Esophagus muscularis mucosa (tissue), 4 donors: ENCODE results near the gene SKA2. TPM values are rescaled to one million over a fixed set of nuclear protein-coding genes. Genes with fewer than 3 reads are reported as not detected.
"Not testable (repeated sequence)": the region's sequence is repeated elsewhere in the genome, so short reads cannot be mapped to it uniquely, and the experiment has no call there.

Experiments
- DNase-seq: peaks from one replicate; pipeline ENCODE4 v3.0.0-alpha.2; 2017; ENCODE audit errors: extremely low spot score
- H3K27ac ChIP-seq, 4 donors: fragments of 200-600 bp; sonication (generic); replicated peaks in 1 of 4; 1 replicate in 3 of 4; 2 replicates in 1 of 4; pipeline ENCODE4 v1.5.1; 2016 to 2019; ENCODE audit warnings: mild to moderate bottlenecking in 1 of 4
- H3K27me3 ChIP-seq, 4 donors: fragments of 200-600 bp; sonication (generic); one replicate each; pipeline versions ENCODE4 v1.5.1 to v1.6.0; 2016 to 2019
- H3K36me3 ChIP-seq, 4 donors: fragments of 200-600 bp; sonication (generic); one replicate each; pipeline ENCODE4 v1.5.1; 2016 to 2019
- H3K4me1 ChIP-seq, 4 donors: fragments of 200-600 bp; sonication (generic); one replicate each; pipeline ENCODE4 v1.5.1; 2016 to 2019
- H3K4me3 ChIP-seq, 4 donors: fragments of 200-600 bp; sonication (generic); 1 replicate in 2 of 4; 2 replicates in 2 of 4; pipeline ENCODE4 v1.5.1; 2016 to 2019; ENCODE audit warnings: mild to moderate bottlenecking in 4 of 4, moderate library complexity in 1 of 4
- H3K9me3 ChIP-seq, 4 donors: fragments of 200-600 bp; sonication (generic); 1 replicate in 3 of 4; 2 replicates in 1 of 4; pipeline ENCODE4 v1.5.1; 2016 to 2019
- CTCF ChIP-seq, 3 experiments: fragments of 200-600 bp in 2 of 3; fragments of 450-650 bp in 1 of 3; sonication (generic) in 2 of 3; IDR thresholded peaks; one replicate each; pipeline ENCODE4 v1.5.1; 2017 to 2019; ENCODE audit warnings: antibody characterized with exemption in 3 of 3, mild to moderate bottlenecking in 2 of 3, moderate library complexity in 1 of 3
- EP300 ChIP-seq: sonication (generic); formaldehyde crosslinking; IDR thresholded peaks from one replicate; pipeline ENCODE4 v1.6.1; 2017; ENCODE audit warnings: antibody characterized with exemption
- POLR2A ChIP-seq: fragments of 450-650 bp; IDR thresholded peaks from one replicate; pipeline ENCODE4 v1.6.1; 2017; ENCODE audit warnings: antibody characterized with exemption, moderate library complexity, mild to moderate bottlenecking, low read depth
- POLR2AphosphoS5 ChIP-seq, 2 donors: sonication (generic); formaldehyde crosslinking; IDR thresholded peaks; one replicate each; pipeline ENCODE4 v1.6.1; 2017; ENCODE audit warnings: antibody characterized with exemption in 2 of 2
- WGBS: methylation state at CpG from one replicate; pipeline ENCODE4 v1.1.5; 2018; 5-methylcytosine and 5-hydroxymethylcytosine counted together
- intact Hi-C: fragments of 100-400 bp; cut with DNase I; formaldehyde crosslinking; loops from one replicate; pipeline ENCODE4 v1.15.1; 2023
- total RNA-seq, 4 donors: library from RNA; depleted of rRNA; stranded (reverse); fragments of >200 nt; gene quantifications; one replicate each; pipeline versions ENCODE4 v1.1.0 to v1.2.1, GENCODE V29; 2016

Gene SKA2
- total RNA-seq, 4 donors from 2014 or later = 33.0 to 61.9 (median 35.6) TPM

GRCh38 chr17:59093702-59094231, 61.2 kb downstream of the SKA2 start:
- Histone ChIP-seq H3K27me3 (no peaks in the 10 kb centered on the region), H3K27ac (peak overlapping the region in 3 of 4 donors; percentile 4 to 45 (median 35)), H3K4me1 (peaks cover 14 to 17% (median 16%) of the 10 kb centered on the region in 4 donors), H3K4me3 (peak overlapping the region in 1 of 4 donors; percentile 13), H3K9me3 (no peaks in the 10 kb centered on the region), H3K36me3 (peaks cover 11 to 17% (median 15%) of the 10 kb centered on the region in 4 donors)
- intact Hi-C loops = no loop called here
- TF ChIP-seq POLR2AphosphoS5 (IDR thresholded peaks at IDR 0.05) (peak in 1 of 2 donors; percentile 34), EP300 (no peak), POLR2A (no peak), CTCF (IDR thresholded peaks at IDR 0.05) (no peak)
- no peak for DNase-seq
- WGBS = 29% methylated on average over 8 of the region's 8 CpGs

GRCh38 chr17:59093145-59093701, 61.8 kb downstream of the SKA2 start:
- H3K9me3 ChIP-seq = no peaks in the 10 kb centered on the region
- H3K36me3 ChIP-seq = peaks cover 16 to 22% (median 19%) of the 10 kb centered on the region in 4 donors
- DNase-seq = no peak
- H3K4me3 ChIP-seq = peak overlapping the region in 1 of 4 donors; percentile 13
- no peaks in the 10 kb centered on the region for H3K27me3 ChIP-seq
- intact Hi-C loops = no loop called here
- no peak for TF ChIP-seq EP300
- no peak for TF ChIP-seq POLR2AphosphoS5 (IDR thresholded peaks at IDR 0.05)
- no peak for TF ChIP-seq CTCF (IDR thresholded peaks at IDR 0.05)
- no peak for TF ChIP-seq POLR2A
- WGBS = 31% methylated on average over 4 of the region's 4 CpGs
- peaks cover 14 to 17% (median 16%) of the 10 kb centered on the region in 4 donors for H3K4me1 ChIP-seq
- peak overlapping the region in 3 of 4 donors; percentile 4 to 45 (median 35) for H3K27ac ChIP-seq

GRCh38 chr17:59090593-59090992, 64.4 kb downstream of the SKA2 start:
- 91% methylated on average over 12 of the region's 12 CpGs for WGBS
- intact Hi-C loops, H3K4me3 ChIP-seq: not testable (repeated sequence)

GRCh38 chr17:59084154-59084553, 70.8 kb downstream of the SKA2 start:
- 98% methylated on average over 4 of the region's 4 CpGs for WGBS
- DNase-seq = no peak
- Histone ChIP-seq H3K27ac (no peak overlapping the region), H3K36me3 (peaks cover 15 to 53% (median 34%) of the 10 kb centered on the region in 4 donors), H3K4me3 (no peak overlapping the region), H3K4me1 (no peaks in the 10 kb centered on the region), H3K27me3 (no peaks in the 10 kb centered on the region), H3K9me3 (no peaks in the 10 kb centered on the region)
- no peak for TF ChIP-seq EP300
- intact Hi-C loops = no loop called here

More at GRCh38 chr17:59090593-59090992, 64.4 kb downstream of the SKA2 start:
- DNase-seq, H3K27me3 ChIP-seq, H3K9me3 ChIP-seq, H3K27ac ChIP-seq: not testable (repeated sequence)
- peaks cover 16 to 40% (median 26%) of the 10 kb centered on the region in 4 donors for H3K36me3 ChIP-seq
- peaks cover 14 to 17% (median 16%) of the 10 kb centered on the region in 4 donors for H3K4me1 ChIP-seq

- no peak overlapping the region for H3K4me3 ChIP-seq
- no peaks in the 10 kb centered on the region for H3K9me3 ChIP-seq
- no peak for TF ChIP-seq EP300
- TF ChIP-seq CTCF (IDR thresholded peaks at IDR 0.05) = no peak
- intact Hi-C loops = no loop called here
- peaks cover 22 to 87% (median 47%) of the 10 kb centered on the region in 4 donors for H3K36me3 ChIP-seq
- no peaks in the 10 kb centered on the region for H3K27me3 ChIP-seq
- DNase-seq = no peak
- H3K4me1 ChIP-seq = no peaks in the 10 kb centered on the region
- no peak overlapping the region for H3K27ac ChIP-seq
These were observed 80.5 kb downstream of the SKA2 start for GRCh38 chr17:59074494-59074893.

GRCh38 chr17:59073972-59074371, 81.0 kb downstream of the SKA2 start:
- TF ChIP-seq CTCF (IDR thresholded peaks at IDR 0.05) (no peak), POLR2A (no peak), EP300 (no peak), POLR2AphosphoS5 (IDR thresholded peaks at IDR 0.05) (no peak)
- H3K27me3 ChIP-seq = no peaks in the 10 kb centered on the region
- no peak overlapping the region for H3K27ac ChIP-seq
- H3K36me3 ChIP-seq = peaks cover 17 to 87% (median 46%) of the 10 kb centered on the region in 4 donors
- no peak overlapping the region for H3K4me3 ChIP-seq
- intact Hi-C loops = no loop called here
- H3K4me1 ChIP-seq = no peaks in the 10 kb centered on the region
- no peak for DNase-seq
- WGBS = 92% methylated on average over 1 of the region's 1 CpG
- H3K9me3 ChIP-seq = no peaks in the 10 kb centered on the region
